ENCODE results near the gene SLC22A5. TPM values are rescaled to one million over a fixed set of nuclear protein-coding genes. Genes with fewer than 3 reads are reported as not detected.
"Not testable (repeated sequence)": the region's sequence is repeated elsewhere in the genome, so short reads cannot be mapped to it uniquely, and the experiment has no call there.

The SLC22A5 gene
- total RNA-seq, 1 donor from 2014 or later, result 21.6 TPM

DNA sequence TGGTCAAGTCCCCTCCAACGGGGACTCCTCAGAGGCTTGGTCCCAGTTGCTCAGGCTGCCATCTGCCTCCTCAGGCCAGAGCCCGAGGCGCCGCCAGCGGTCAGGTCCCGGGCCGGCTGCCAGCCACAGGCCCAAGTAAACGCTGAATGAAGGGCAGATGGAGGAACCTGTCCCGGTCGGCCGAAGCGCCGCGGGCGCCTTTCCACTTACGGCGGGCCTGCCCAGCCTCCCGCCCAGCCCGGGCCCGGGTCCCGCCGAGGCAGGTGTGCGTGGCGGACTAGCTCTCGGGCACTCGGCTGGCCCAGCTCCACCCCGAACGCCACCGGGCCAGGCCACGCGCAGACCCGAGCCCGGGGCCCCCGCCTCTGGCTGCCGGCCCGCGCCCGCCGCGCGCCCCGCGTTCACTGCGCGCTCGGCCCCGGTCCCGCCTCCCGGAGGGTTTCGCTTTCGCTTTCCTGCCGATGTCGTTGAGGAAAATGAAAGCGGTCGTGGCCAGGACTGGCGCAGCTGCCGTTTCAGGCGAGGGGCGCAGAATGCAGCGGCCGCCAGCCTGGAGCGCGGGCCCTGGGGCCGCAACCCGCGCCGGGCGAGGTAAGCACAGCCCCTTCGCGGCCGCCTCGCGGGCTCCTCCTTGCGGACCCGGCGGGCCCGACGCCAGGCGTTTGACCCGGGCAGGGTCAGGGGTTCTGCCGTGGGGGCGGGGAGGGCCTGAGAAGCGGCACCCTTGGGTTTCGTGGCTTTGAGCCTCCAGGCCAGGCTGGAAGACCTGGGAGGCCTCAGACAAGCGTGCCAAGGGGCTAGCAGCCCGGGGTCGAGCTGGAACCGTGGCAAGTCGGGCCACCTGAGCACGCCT is 41.2 kb downstream of the SLC22A5 start:
- TF ChIP-seq, protein P1, sequence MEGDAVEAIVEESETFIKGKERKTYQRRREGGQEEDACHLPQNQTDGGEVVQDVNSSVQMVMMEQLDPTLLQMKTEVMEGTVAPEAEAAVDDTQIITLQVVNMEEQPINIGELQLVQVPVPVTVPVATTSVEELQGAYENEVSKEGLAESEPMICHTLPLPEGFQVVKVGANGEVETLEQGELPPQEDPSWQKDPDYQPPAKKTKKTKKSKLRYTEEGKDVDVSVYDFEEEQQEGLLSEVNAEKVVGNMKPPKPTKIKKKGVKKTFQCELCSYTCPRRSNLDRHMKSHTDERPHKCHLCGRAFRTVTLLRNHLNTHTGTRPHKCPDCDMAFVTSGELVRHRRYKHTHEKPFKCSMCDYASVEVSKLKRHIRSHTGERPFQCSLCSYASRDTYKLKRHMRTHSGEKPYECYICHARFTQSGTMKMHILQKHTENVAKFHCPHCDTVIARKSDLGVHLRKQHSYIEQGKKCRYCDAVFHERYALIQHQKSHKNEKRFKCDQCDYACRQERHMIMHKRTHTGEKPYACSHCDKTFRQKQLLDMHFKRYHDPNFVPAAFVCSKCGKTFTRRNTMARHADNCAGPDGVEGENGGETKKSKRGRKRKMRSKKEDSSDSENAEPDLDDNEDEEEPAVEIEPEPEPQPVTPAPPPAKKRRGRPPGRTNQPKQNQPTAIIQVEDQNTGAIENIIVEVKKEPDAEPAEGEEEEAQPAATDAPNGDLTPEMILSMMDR (conservative IDR thresholded peaks at IDR 0.05), result peak; percentile 90
- Mint-ChIP-seq H3K9me3 (peaks cover 8% of the 10 kb centered on the region), H3K27me3 (no peaks in the 10 kb centered on the region), H3K36me3 (peaks cover 4% of the 10 kb centered on the region), H3K27ac (peak overlapping the region; percentile 97), H3K4me3 (peak overlapping the region; percentile 89), H3K4me1 (ENCODE audit: unreplicated experiment) (peaks cover 14% of the 10 kb centered on the region)
- DNase-seq (ENCODE audit: extremely low spot score, unreplicated experiment), result peak; percentile 88

GRCh38 chr5:132411304-132412013 is 41.9 kb downstream of the SLC22A5 start:
- peaks cover 17% of the 10 kb centered on the region for H3K4me1 Mint-ChIP-seq (ENCODE audit: unreplicated experiment)

DNA sequence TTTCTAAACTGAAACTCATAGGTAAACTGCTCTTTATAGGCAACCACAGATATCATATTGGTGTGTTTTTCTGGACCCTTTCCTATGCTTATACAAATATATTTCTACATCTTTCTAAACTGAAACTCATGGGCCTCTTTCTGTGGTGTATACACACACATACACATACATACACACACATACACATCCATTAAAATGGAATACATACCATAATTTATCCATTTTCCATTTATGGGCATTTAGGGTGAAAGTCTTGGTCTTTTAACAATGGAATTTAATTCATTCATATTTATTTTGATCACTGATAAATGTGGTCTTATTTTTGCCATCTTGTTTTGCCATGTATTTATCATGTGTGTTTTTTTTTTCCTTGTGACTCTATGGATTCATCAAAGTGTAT is 44.1 kb downstream of the SLC22A5 start:
- no peak for DNase-seq (ENCODE audit: extremely low spot score, unreplicated experiment)
- TF ChIP-seq, protein P1 (conservative IDR thresholded peaks at IDR 0.05), result no peak
- Mint-ChIP-seq H3K27ac (peak overlapping the region; percentile 97), H3K4me1 (ENCODE audit: unreplicated experiment) (peaks cover 26% of the 10 kb centered on the region), H3K36me3 (no peaks in the 10 kb centered on the region), H3K9me3 (no peaks in the 10 kb centered on the region), H3K27me3 (no peaks in the 10 kb centered on the region), H3K4me3 (peak overlapping the region; percentile 46)

More at GRCh38 chr5:132411304-132412013, 41.9 kb downstream of the SLC22A5 start:
- Mint-ChIP-seq H3K27ac (peak overlapping the region; percentile 97), H3K9me3 (peaks cover 8% of the 10 kb centered on the region), H3K36me3 (peaks cover 4% of the 10 kb centered on the region), H3K27me3 (no peaks in the 10 kb centered on the region), H3K4me3 (peak overlapping the region; percentile 89)
- DNase-seq (ENCODE audit: extremely low spot score, unreplicated experiment), result no peak
- TF ChIP-seq, protein P1 (conservative IDR thresholded peaks at IDR 0.05), result peak; percentile 35

DNA sequence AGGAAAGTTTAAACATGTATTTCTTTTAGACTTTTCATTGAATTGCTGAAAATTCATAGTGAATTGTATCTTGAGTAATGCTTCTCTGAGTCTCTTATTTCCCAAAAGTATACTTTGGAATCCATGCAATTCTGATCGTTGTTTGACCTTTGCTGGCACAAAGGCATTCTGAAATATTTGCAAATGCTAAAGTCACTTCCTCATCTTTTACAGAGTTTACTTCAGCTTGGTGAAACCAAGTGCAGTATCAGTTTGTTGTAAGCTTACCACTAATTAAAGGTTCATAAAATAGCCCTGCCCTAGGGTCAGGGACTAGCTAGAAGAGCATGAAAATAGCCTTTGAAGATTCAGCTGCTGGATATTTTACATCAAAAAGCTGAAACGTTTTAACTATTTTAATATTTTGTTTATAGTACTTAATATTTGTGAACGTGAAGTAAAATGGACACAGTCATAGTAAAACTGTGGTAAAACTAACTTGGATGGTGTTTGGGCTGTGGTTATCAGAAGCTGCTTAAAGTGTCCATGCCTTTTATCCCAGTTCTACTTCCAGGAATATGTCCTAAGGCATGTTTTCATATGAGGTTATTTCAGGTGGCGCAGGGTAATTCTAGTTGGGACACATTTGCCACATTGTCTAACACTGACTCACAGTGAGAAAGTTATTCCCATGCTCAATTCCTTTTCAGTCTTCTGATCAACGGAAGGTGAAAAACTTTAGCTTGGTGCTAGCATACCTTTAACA is 45.3 kb downstream of the SLC22A5 start:
- H3K27me3 Mint-ChIP-seq, result no peaks in the 10 kb centered on the region
- no peak for DNase-seq (ENCODE audit: extremely low spot score, unreplicated experiment)
- H3K4me1 Mint-ChIP-seq (ENCODE audit: unreplicated experiment), result peaks cover 30% of the 10 kb centered on the region
- TF ChIP-seq, protein P1 (conservative IDR thresholded peaks at IDR 0.05), result no peak
- H3K36me3 Mint-ChIP-seq, result peaks cover 3% of the 10 kb centered on the region
- no peaks in the 10 kb centered on the region for H3K9me3 Mint-ChIP-seq
- peak overlapping the region; percentile 60 for H3K4me3 Mint-ChIP-seq
- peak overlapping the region; percentile 97 for H3K27ac Mint-ChIP-seq

- H3K4me3 Mint-ChIP-seq; H3K36me3 Mint-ChIP-seq; DNase-seq (ENCODE audit: extremely low spot score, unreplicated experiment); H3K27me3 Mint-ChIP-seq; H3K9me3 Mint-ChIP-seq: not testable (repeated sequence)
- Mint-ChIP-seq H3K27ac (peak overlapping the region; percentile 97), H3K4me1 (ENCODE audit: unreplicated experiment) (peaks cover 38% of the 10 kb centered on the region)
These were observed 46.0 kb downstream of the SLC22A5 start for GRCh38 chr5:132415516-132415915.
